GM20000 (cell line): Measurements from ENCODE around the gene FGD2.

Experiments
- DNase-seq: peaks from one replicate; pipeline ENCODE4 v3.0.0; 2012; ENCODE audit warnings: low spot score
- CTCF ChIP-seq: IDR thresholded peaks from 2 replicates; pipeline ENCODE4 v1.5.1; 2012; ENCODE audit warnings: mild to moderate bottlenecking, control low read depth; ENCODE audit errors: extremely low read depth, missing control alignments

The FGD2 gene

GRCh38 chr6:37059344-37060194 is 54.1 kb downstream of the FGD2 start:
- no peak for DNase-seq
- TF ChIP-seq CTCF: no peak

GRCh38 chr6:37060195-37060559 is 54.7 kb downstream of the FGD2 start:
- DNase-seq: no peak

GRCh38 chr6:37061157-37061804 is 55.8 kb downstream of the FGD2 start:
- TF ChIP-seq CTCF: no peak

More at GRCh38 chr6:37060195-37060559, 54.7 kb downstream of the FGD2 start:
- no peak for TF ChIP-seq CTCF

GRCh38 chr6:37062424-37062823 is 57.0 kb downstream of the FGD2 start:
- DNase-seq: no peak
- TF ChIP-seq CTCF: no peak

More at GRCh38 chr6:37061157-37061804, 55.8 kb downstream of the FGD2 start:
- no peak for DNase-seq

GRCh38 chr6:37068356-37069270 is 63.2 kb downstream of the FGD2 start:
- no peak for TF ChIP-seq CTCF
- no peak for DNase-seq

GRCh38 chr6:37069639-37070038 is 64.2 kb downstream of the FGD2 start:
- no peak for TF ChIP-seq CTCF
- no peak for DNase-seq
